ENCODE results near the gene CYRIA. TPM values are rescaled to one million over a fixed set of nuclear protein-coding genes. Genes with fewer than 3 reads are reported as not detected.

The CYRIA gene
- 1 to 10 TPM; 3.1 to 4.3 TPM for total RNA-seq
- polyA plus RNA-seq, result 1 to 10 TPM; 1.3 to 1.6 TPM

DNA sequence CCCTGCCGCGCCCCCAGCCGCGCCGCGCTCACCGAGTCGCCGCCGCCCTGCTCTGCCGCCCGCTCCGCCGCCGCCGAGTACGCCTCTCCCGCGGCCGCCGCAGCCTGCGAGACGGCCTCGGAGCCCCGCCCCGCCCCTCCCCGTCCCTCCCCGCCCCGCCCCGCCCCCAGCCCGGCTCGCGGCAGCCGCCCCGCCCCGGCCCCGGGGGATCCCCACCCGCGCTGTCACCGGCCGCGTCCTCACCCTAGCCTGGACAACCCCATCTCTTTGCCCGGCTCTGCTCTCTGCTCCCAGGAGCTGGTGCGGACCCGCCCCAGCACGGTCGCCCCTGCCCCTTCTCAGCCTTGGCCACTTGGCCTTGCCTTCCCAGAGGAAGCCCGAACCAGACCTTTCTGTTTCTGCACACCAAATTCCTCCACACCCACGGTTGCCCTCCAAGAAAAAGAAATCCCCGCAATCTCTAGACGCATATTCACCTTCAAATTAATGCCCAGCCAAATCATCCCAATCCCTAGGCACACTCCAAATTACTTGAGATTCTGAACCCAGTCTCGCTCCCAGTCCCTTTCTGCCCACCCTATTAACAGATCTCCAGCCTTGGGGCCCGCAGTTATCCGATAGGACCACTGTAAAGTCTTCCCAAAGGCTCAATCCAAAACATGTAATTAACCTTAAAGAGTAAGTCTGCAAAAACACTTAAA lies at the start of gene CYRIA:
Gene CYRIA (minus strand): TSS at position 87 of the 701 bp plus-strand sequence. CDS start 77,715 bp downstream, outside the sequence.
- TF ChIP-seq FOXA1 (IDR thresholded peaks at IDR 0.05) (no peak), NR2F2 (IDR thresholded peaks at IDR 0.05) (no peak), SP1 (IDR thresholded peaks at IDR 0.05) (no peak), GABPA (IDR thresholded peaks at IDR 0.05 in 1 of 2, conservative IDR thresholded peaks at IDR 0.05 in 1 of 2) (no peak), HNF4A (conservative IDR thresholded peaks at IDR 0.05) (no peak), EGR1 (IDR thresholded peaks at IDR 0.05; ENCODE audit: low read depth in 2 of 2) (no peak), YY1 (IDR thresholded peaks at IDR 0.05) (no peak), FOXA2 (IDR thresholded peaks at IDR 0.05) (no peak), HNF4G (IDR thresholded peaks at IDR 0.05) (no peak), JUND (IDR thresholded peaks at IDR 0.05) (no peak)
- TF ChIP-seq, protein P1, sequence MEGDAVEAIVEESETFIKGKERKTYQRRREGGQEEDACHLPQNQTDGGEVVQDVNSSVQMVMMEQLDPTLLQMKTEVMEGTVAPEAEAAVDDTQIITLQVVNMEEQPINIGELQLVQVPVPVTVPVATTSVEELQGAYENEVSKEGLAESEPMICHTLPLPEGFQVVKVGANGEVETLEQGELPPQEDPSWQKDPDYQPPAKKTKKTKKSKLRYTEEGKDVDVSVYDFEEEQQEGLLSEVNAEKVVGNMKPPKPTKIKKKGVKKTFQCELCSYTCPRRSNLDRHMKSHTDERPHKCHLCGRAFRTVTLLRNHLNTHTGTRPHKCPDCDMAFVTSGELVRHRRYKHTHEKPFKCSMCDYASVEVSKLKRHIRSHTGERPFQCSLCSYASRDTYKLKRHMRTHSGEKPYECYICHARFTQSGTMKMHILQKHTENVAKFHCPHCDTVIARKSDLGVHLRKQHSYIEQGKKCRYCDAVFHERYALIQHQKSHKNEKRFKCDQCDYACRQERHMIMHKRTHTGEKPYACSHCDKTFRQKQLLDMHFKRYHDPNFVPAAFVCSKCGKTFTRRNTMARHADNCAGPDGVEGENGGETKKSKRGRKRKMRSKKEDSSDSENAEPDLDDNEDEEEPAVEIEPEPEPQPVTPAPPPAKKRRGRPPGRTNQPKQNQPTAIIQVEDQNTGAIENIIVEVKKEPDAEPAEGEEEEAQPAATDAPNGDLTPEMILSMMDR (IDR thresholded peaks at IDR 0.05; ENCODE audit: low read depth, low read length, missing input control), result no peak
- TF ChIP-seq, protein P2, sequence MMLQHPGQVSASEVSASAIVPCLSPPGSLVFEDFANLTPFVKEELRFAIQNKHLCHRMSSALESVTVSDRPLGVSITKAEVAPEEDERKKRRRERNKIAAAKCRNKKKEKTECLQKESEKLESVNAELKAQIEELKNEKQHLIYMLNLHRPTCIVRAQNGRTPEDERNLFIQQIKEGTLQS (IDR thresholded peaks at IDR 0.05), result no peak
- TF ChIP-seq, protein P3, sequence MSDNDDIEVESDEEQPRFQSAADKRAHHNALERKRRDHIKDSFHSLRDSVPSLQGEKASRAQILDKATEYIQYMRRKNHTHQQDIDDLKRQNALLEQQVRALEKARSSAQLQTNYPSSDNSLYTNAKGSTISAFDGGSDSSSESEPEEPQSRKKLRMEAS (IDR thresholded peaks at IDR 0.05), result no peak
- TF ChIP-seq, protein P4, sequence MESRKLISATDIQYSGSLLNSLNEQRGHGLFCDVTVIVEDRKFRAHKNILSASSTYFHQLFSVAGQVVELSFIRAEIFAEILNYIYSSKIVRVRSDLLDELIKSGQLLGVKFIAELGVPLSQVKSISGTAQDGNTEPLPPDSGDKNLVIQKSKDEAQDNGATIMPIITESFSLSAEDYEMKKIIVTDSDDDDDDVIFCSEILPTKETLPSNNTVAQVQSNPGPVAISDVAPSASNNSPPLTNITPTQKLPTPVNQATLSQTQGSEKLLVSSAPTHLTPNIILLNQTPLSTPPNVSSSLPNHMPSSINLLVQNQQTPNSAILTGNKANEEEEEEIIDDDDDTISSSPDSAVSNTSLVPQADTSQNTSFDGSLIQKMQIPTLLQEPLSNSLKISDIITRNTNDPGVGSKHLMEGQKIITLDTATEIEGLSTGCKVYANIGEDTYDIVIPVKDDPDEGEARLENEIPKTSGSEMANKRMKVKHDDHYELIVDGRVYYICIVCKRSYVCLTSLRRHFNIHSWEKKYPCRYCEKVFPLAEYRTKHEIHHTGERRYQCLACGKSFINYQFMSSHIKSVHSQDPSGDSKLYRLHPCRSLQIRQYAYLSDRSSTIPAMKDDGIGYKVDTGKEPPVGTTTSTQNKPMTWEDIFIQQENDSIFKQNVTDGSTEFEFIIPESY (IDR thresholded peaks at IDR 0.05), result no peak
- TF ChIP-seq, protein P5, sequence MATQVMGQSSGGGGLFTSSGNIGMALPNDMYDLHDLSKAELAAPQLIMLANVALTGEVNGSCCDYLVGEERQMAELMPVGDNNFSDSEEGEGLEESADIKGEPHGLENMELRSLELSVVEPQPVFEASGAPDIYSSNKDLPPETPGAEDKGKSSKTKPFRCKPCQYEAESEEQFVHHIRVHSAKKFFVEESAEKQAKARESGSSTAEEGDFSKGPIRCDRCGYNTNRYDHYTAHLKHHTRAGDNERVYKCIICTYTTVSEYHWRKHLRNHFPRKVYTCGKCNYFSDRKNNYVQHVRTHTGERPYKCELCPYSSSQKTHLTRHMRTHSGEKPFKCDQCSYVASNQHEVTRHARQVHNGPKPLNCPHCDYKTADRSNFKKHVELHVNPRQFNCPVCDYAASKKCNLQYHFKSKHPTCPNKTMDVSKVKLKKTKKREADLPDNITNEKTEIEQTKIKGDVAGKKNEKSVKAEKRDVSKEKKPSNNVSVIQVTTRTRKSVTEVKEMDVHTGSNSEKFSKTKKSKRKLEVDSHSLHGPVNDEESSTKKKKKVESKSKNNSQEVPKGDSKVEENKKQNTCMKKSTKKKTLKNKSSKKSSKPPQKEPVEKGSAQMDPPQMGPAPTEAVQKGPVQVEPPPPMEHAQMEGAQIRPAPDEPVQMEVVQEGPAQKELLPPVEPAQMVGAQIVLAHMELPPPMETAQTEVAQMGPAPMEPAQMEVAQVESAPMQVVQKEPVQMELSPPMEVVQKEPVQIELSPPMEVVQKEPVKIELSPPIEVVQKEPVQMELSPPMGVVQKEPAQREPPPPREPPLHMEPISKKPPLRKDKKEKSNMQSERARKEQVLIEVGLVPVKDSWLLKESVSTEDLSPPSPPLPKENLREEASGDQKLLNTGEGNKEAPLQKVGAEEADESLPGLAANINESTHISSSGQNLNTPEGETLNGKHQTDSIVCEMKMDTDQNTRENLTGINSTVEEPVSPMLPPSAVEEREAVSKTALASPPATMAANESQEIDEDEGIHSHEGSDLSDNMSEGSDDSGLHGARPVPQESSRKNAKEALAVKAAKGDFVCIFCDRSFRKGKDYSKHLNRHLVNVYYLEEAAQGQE (IDR thresholded peaks at IDR 0.05), result no peak
- 6% methylated on average over 54 of the region's 54 CpGs for WGBS
- H3K27ac ChIP-seq (ENCODE audit: low read depth in 1 of 2, low read length in 2 of 2), result peak within 1 kb of the TSS; percentile 29 to 71
- H3K4me1 ChIP-seq (ENCODE audit: control insufficient read depth in 4 of 4, insufficient read depth in 4 of 4, low read length in 3 of 4), result peaks cover 0 to 11% (median 6%) of the 10 kb centered on the region in 4 donors
- peak within 1 kb of the TSS in 1 of 2 donors; percentile 53 for H3K9ac ChIP-seq (ENCODE audit: low read depth in 1 of 2, low read length in 2 of 2)
- peak within 1 kb of the TSS; percentile 56 to 71 (median 60) for H3K4me3 ChIP-seq (ENCODE audit: low read depth in 1 of 3, low read length in 3 of 3)
- H3K36me3 ChIP-seq (ENCODE audit: control insufficient read depth in 4 of 4, insufficient read depth in 3 of 4, low read depth in 1 of 4, low read length in 3 of 4), result no peaks in the 10 kb centered on the region
- peak; percentile 80 for DNase-seq (ENCODE audit: low spot score)
- H3K27me3 ChIP-seq (ENCODE audit: control insufficient read depth in 4 of 4, insufficient read depth in 4 of 4, low read length in 3 of 4), result no peaks in the 10 kb centered on the region
- H3K9me3 ChIP-seq (ENCODE audit: control insufficient read depth in 4 of 4, low read length in 3 of 4), result no peaks in the 10 kb centered on the region

Data from liver (tissue), 9 donors.